Small intestine (tissue), 7 donors: ENCODE results near the gene VAT1L. TPM values are rescaled to one million over a fixed set of nuclear protein-coding genes. Genes with fewer than 3 reads are reported as not detected.

Experiments used
- DNase-seq, 2 donors: peaks; one replicate each; pipeline versions ENCODE4 v3.0.0 to v3.0.0-alpha.2; 2013
- FAIRE-seq: peaks from 2 replicates; lab custom pipeline; 2012; peaks lifted over from hg19 to GRCh38; lab: Jason Lieb, UNC
- H3K27ac ChIP-seq, 3 donors: one replicate each; pipeline ENCODE4 v1.5.1; 2013; ENCODE audit warnings: low read length in 2 of 3, mild to moderate bottlenecking in 2 of 3, control low read depth in 1 of 3, inconsistent platforms in 1 of 3, low read depth in 1 of 3, moderate library complexity in 1 of 3
- H3K27me3 ChIP-seq, 3 donors: one replicate each; pipeline ENCODE4 v1.6.1; 2013; ENCODE audit warnings: low read length in 3 of 3, inconsistent platforms in 1 of 3; ENCODE audit not compliant: control insufficient read depth in 3 of 3, insufficient read depth in 3 of 3
- H3K36me3 ChIP-seq, 3 donors: one replicate each; pipeline ENCODE4 v1.6.1; 2013; ENCODE audit warnings: low read length in 3 of 3, inconsistent platforms in 1 of 3, low read depth in 1 of 3, mild to moderate bottlenecking in 1 of 3, moderate library complexity in 1 of 3; ENCODE audit not compliant: control insufficient read depth in 3 of 3, insufficient read depth in 2 of 3
- H3K4me1 ChIP-seq, 3 donors: one replicate each; pipeline ENCODE4 v1.6.1; 2013; ENCODE audit warnings: low read length in 2 of 3, inconsistent platforms in 1 of 3, low read depth in 1 of 3, mild to moderate bottlenecking in 1 of 3, moderate library complexity in 1 of 3; ENCODE audit not compliant: control insufficient read depth in 3 of 3, insufficient read depth in 2 of 3
- H3K4me3 ChIP-seq, 3 donors: one replicate each; pipeline ENCODE4 v1.5.1; 2013; ENCODE audit warnings: low read length in 3 of 3, control low read depth in 1 of 3, inconsistent platforms in 1 of 3, low read depth in 1 of 3, mild to moderate bottlenecking in 1 of 3, moderate library complexity in 1 of 3
- H3K9me3 ChIP-seq, 2 donors: one replicate each; pipeline ENCODE4 v1.6.1; 2013; ENCODE audit warnings: low read depth in 1 of 2, low read length in 1 of 2; ENCODE audit not compliant: control insufficient read depth in 2 of 2, insufficient read depth in 1 of 2
- WGBS, 3 donors: extraction: QIAGEN DNeasy Blood & Tissue Kit; methylation state at CpG; one replicate each; pipeline ENCODE4 v1.1.7; 2013; 5-methylcytosine and 5-hydroxymethylcytosine counted together
- polyA plus RNA-seq, 4 donors: library from polyadenylated mRNA; stranded (reverse) in 3 of 4; unstranded in 1 of 4; fragments of 200-250 nt in 3 of 4; fragments of 120-200 nt in 1 of 4; gene quantifications; one replicate each; pipeline versions ENCODE4 v1.2.1 to v1.2.3, GENCODE V29; 2013
- donor health status: healthy with polysubstance abuse.
- donor health status: control.
- donor health status: control.
- donor health status: Bipolar disorder and iron deficiency.
- donor health status: healthy.

VAT1L gene
- polyA plus RNA-seq, 4 donors = 0.22 to 3.5 (median 1.6) TPM

DNA sequence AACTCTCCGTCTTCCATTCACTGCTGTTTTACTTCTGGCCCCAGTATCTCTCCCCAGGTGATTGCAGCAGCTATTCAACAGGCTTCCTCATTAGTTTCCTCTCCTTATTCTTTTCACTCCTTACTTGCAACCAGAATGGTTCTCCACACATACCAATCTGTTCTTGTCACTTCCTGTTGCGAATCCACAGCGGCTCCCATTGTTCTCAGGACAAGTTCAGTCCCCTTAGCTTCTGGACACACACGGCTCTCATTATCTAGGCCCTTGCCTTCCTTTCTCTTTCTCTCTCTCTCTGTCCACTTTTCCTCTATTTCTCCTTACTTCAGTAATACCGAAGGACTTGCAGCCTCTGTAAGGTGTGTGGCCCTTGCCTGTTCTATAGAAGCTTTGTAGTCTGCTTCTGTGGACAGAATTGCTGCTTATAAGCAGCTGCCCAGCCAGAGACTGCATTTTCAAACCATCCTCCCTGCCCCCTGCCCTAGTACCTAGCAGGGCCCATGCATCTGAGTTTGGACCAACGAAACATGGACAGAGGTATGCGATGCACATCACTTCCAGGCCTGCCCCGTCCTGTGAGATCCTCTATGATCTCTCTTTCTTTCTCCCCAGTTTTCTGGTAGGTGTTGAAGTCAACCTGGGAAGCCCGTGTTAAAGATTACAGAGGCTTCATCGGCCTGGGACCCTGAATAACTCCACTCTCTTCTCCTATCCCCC lies 45.7 kb downstream of the VAT1L start:
- no peak overlapping the region for H3K4me3 ChIP-seq
- FAIRE-seq (no peak), DNase-seq (no peak)
- no peaks in the 10 kb centered on the region for H3K4me1 ChIP-seq
- WGBS, 3 donors = 70 to 76% (median 75%) methylated on average over 10 of the region's 10 CpGs
- no peaks in the 10 kb centered on the region for H3K36me3 ChIP-seq
- H3K9me3 ChIP-seq = no peaks in the 10 kb centered on the region
- no peaks in the 10 kb centered on the region for H3K27me3 ChIP-seq
- H3K27ac ChIP-seq = no peak overlapping the region

GRCh38 chr16:77834635-77835540 lies 46.5 kb downstream of the VAT1L start:
- WGBS, 3 donors = 78 to 86% (median 86%) methylated on average over 6 of the region's 6 CpGs
- Histone ChIP-seq H3K4me1 (no peaks in the 10 kb centered on the region), H3K36me3 (no peaks in the 10 kb centered on the region), H3K27me3 (no peaks in the 10 kb centered on the region), H3K27ac (no peak overlapping the region), H3K9me3 (no peaks in the 10 kb centered on the region), H3K4me3 (no peak overlapping the region)
- FAIRE-seq (no peak), DNase-seq (no peak)

DNA sequence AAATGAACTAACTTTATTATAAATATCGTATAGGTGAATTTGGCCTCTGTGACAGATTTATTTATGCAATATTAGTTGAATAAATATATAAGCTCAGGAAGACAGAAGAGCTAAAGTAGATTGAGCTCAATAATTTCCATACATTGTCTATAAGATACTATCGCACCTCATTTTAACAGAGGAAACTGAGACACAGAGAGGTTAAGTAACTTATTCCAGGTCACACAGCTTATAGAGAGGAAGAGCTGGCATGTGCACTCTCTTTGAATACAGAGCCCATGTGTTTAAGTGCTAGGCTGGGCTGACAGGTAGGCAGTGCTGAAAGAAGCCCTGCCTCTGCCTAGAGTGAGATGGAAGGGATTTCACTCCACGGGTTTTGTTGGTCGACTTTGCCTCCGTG lies 48.4 kb downstream of the VAT1L start:
- Histone ChIP-seq H3K36me3 (no peaks in the 10 kb centered on the region), H3K27ac (no peak overlapping the region), H3K4me1 (no peaks in the 10 kb centered on the region), H3K9me3 (no peaks in the 10 kb centered on the region), H3K27me3 (no peaks in the 10 kb centered on the region), H3K4me3 (no peak overlapping the region)
- FAIRE-seq (no peak), DNase-seq (no peak)
- WGBS, 3 donors = 74 to 91% (median 79%) methylated on average over 5 of the region's 5 CpGs

DNA sequence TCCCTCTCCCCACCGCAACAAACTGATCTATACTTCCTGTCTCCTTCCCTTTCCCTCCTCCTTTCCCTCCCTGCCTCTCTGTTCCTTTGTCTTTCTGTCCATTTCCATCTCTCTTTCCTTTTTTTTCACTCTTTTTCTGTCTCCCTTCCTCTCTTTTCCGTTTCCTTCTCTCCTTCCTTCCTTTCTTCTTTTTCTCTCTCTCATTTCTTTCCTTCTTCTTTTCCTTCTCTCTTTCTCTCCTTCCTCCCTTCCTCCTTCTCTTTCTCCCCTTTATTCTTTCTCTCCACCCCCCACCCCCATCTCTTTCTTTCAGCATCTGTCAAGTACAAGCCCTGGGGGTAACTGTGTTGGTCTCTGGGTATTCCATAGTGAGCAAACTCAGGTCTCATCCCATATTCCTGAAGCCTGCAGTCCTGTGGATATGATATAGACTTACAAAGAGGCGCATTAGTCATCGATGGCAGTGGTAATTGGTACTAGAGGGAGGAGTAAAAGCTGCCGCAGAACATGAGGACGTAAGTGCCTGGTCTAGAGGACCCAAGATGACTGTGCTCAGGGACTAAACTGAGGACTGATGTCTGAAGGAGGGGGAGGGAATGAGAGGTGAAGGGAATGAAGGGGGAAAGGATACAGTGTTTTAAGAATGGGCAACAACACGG lies 50.4 kb downstream of the VAT1L start:
- Histone ChIP-seq H3K9me3 (no peaks in the 10 kb centered on the region), H3K27me3 (no peaks in the 10 kb centered on the region), H3K4me1 (no peaks in the 10 kb centered on the region), H3K27ac (no peak overlapping the region), H3K36me3 (no peaks in the 10 kb centered on the region), H3K4me3 (no peak overlapping the region)
- WGBS, 3 donors = 82 to 83% (median 83%) methylated on average over 7 of the region's 7 CpGs
- FAIRE-seq (no peak), DNase-seq (no peak)

GRCh38 chr16:77840093-77840492 lies 51.7 kb downstream of the VAT1L start:
- no peak overlapping the region for H3K4me3 ChIP-seq
- H3K27me3 ChIP-seq = no peaks in the 10 kb centered on the region
- 24 to 52% (median 38%) methylated on average over 5 of the region's 5 CpGs for WGBS, 3 donors
- no peaks in the 10 kb centered on the region for H3K36me3 ChIP-seq
- no peaks in the 10 kb centered on the region for H3K9me3 ChIP-seq
- H3K4me1 ChIP-seq = no peaks in the 10 kb centered on the region
- H3K27ac ChIP-seq = no peak overlapping the region
- DNase-seq (peak in 1 of 2 donors; percentile 11), FAIRE-seq (no peak)

DNA sequence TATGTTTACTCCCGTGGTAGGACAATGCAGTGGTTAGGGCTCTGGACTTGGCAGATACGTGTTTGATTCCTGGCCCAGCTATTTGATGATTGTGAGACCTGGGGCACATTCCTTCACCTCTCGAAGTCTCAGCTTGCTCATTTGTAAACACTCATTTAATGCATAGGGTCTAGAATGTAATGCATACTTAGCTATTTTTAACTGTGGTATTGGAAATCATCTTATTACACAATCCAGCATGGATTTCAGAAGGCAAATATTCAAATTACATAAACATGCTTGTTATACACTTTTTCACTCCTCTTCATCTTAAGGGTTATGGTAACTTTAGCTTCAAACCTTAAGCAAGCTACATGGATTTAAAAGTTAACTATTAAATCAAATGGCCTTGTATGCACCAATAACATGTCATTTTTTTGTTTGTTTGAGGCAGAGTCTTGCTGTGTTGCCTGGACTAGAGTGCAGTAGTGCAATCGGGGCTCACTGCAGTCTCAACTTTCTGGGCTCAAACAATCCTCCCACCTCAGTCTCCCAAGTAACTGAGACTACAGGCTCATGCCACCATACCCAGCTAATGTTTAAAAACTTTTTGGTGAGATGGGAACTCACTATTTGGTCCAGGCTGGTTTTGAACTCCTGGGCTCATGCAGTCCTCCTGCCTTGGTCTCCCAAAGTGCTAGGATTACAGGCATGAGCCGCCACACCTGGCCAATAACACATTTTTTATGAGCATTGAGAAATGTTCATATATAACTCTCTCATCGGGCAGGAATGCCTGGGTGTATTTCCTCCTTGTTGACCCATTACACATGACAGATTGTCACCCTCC lies 52.5 kb downstream of the VAT1L start:
- 51 to 59% (median 53%) methylated on average over 6 of the region's 6 CpGs for WGBS, 3 donors
- no peak for DNase-seq
- no peaks in the 10 kb centered on the region for H3K36me3 ChIP-seq
- no peaks in the 10 kb centered on the region for H3K9me3 ChIP-seq
- no peak overlapping the region for H3K27ac ChIP-seq
- H3K4me1 ChIP-seq = no peaks in the 10 kb centered on the region
- no peak for FAIRE-seq
- H3K4me3 ChIP-seq = no peak overlapping the region
- H3K27me3 ChIP-seq = no peaks in the 10 kb centered on the region

DNA sequence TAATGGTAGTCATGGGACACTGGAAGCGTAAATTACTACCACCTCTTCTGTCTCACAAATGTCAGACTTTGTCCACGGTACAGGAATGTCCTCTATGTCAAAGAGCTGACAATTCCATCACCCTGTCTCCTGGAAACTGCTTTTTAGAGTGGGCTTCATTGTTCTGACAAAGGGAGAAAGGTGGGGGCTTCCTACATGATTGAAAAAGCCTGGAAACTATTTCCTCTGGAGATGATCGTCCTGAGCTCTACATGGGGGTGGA lies 53.1 kb downstream of the VAT1L start:
- 60 to 80% (median 64%) methylated on average over 3 of the region's 3 CpGs for WGBS, 3 donors

GRCh38 chr16:77842468-77842867 lies 54.1 kb downstream of the VAT1L start:
- DNase-seq (no peak), FAIRE-seq (no peak)
- WGBS, 3 donors = 89 to 95% (median 94%) methylated on average over 3 of the region's 3 CpGs

More for the DNA sequence above, 53.1 kb downstream of the VAT1L start:
- H3K4me3 ChIP-seq = no peak overlapping the region
- DNase-seq = peak in 1 of 2 donors; percentile 23
- no peaks in the 10 kb centered on the region for H3K9me3 ChIP-seq
- H3K27ac ChIP-seq = no peak overlapping the region
- no peaks in the 10 kb centered on the region for H3K4me1 ChIP-seq
- FAIRE-seq = no peak
- H3K36me3 ChIP-seq = no peaks in the 10 kb centered on the region
- H3K27me3 ChIP-seq = no peaks in the 10 kb centered on the region

More at GRCh38 chr16:77842468-77842867, 54.1 kb downstream of the VAT1L start:
- H3K27me3 ChIP-seq = no peaks in the 10 kb centered on the region
- no peak overlapping the region for H3K4me3 ChIP-seq
- no peak overlapping the region for H3K27ac ChIP-seq
- H3K36me3 ChIP-seq = no peaks in the 10 kb centered on the region
- no peaks in the 10 kb centered on the region for H3K9me3 ChIP-seq
- no peaks in the 10 kb centered on the region for H3K4me1 ChIP-seq
